IMR-90 (cell line): Measurements from ENCODE around the gene PUDP. TPM values are rescaled to one million over a fixed set of nuclear protein-coding genes. Genes with fewer than 3 reads are reported as not detected.

Experiments used
- ATAC-seq: fragments of 200-7000 bp; cut with Tn5 transposase; 2 replicates; pipeline ENCODE4 v1.9.1; 2020; ENCODE audit warnings: low read depth, mild to moderate bottlenecking, moderate library complexity
- BruUV-seq: library from RNA; stranded (reverse); fragments of 400-500 nt; replicated peaks from 2 replicates; lab custom pipeline; 2021; lab: Mats Ljungman, UMichigan
- CTCF ChIA-PET: fragments of 300-600 bp; formaldehyde crosslinking; extraction: SDS; loops from one replicate; lab custom pipeline; 2021; ENCODE audit warnings: antibody characterized with exemption; lab: Yijun Ruan, JAX
- POLR2A ChIA-PET: fragments of 300-600 bp; sonication (Branson Sonifier 250); formaldehyde crosslinking; loops from one replicate; lab custom pipeline; 2022; ENCODE audit warnings: antibody characterized with exemption; ENCODE audit not compliant: unreplicated experiment; lab: Charles Lee
- DNase-seq: peaks from one replicate; pipeline ENCODE4 v3.0.0; 2013
- H2AFZ ChIP-seq: replicated peaks from 2 replicates; pipeline ENCODE3; 2013; ENCODE audit warnings: low read length, mild to moderate bottlenecking; ENCODE audit not compliant: poor library complexity
- H2AK5ac ChIP-seq: 2 replicates; pipeline ENCODE4 v1.6.1; 2013; ENCODE audit warnings: low read depth, low read length, inconsistent platforms
- H2AK9ac ChIP-seq: replicated peaks from 2 replicates; pipeline ENCODE3; 2013; ENCODE audit warnings: mild to moderate bottlenecking, low read depth, low read length, moderate library complexity; ENCODE audit not compliant: poor library complexity
- H2BK120ac ChIP-seq: 2 replicates; pipeline ENCODE4 v1.6.1; 2013; ENCODE audit warnings: low read depth, low read length, inconsistent platforms
- H2BK15ac ChIP-seq: 3 replicates; pipeline ENCODE4 v1.6.1; 2013; ENCODE audit warnings: low read depth, low read length, inconsistent platforms
- H2BK20ac ChIP-seq: 2 replicates; pipeline ENCODE4 v1.6.1; 2013; ENCODE audit warnings: low read depth, mild to moderate bottlenecking, inconsistent platforms, low read length, moderate library complexity
- H2BK5ac ChIP-seq: 2 replicates; pipeline ENCODE4 v1.6.1; 2013; ENCODE audit warnings: mild to moderate bottlenecking, low read depth, low read length, inconsistent platforms; ENCODE audit not compliant: poor library complexity, severe bottlenecking
- H3K14ac ChIP-seq: replicated peaks from 2 replicates; pipeline ENCODE4 v1.6.1; 2013; ENCODE audit warnings: low read depth, low read length, inconsistent platforms
- H3K18ac ChIP-seq: 2 replicates; pipeline ENCODE4 v1.6.1; 2013; ENCODE audit warnings: low read depth, low read length, control low read depth
- H3K23ac ChIP-seq: 2 replicates; pipeline ENCODE4 v1.6.1; 2013; ENCODE audit warnings: low read depth, low read length, inconsistent platforms
- H3K27ac ChIP-seq: 2 replicates; pipeline ENCODE4 v1.5.1; 2013; ENCODE audit warnings: mild to moderate bottlenecking, control low read depth, low read length; ENCODE audit not compliant: insufficient read depth
- H3K27me3 ChIP-seq: 2 replicates; pipeline ENCODE4 v1.6.1; 2013; ENCODE audit warnings: low read length; ENCODE audit not compliant: control insufficient read depth, insufficient read depth
- H3K36me3 ChIP-seq: 2 replicates; pipeline ENCODE4 v1.6.1; 2013; ENCODE audit warnings: low read length, mixed read lengths; ENCODE audit not compliant: control insufficient read depth, insufficient read depth
- H3K4ac ChIP-seq: 2 replicates; pipeline ENCODE4 v1.6.1; 2013; ENCODE audit warnings: low read depth, low read length, inconsistent platforms
- H3K4me1 ChIP-seq: 2 replicates; pipeline ENCODE4 v1.6.1; 2013; ENCODE audit warnings: low read length, mixed read lengths; ENCODE audit not compliant: control insufficient read depth, insufficient read depth
- H3K4me2 ChIP-seq: 2 replicates; pipeline ENCODE4 v1.6.1; 2013; ENCODE audit warnings: low read depth, mild to moderate bottlenecking, control low read depth, low read length, moderate library complexity
- H3K4me3 ChIP-seq: 2 replicates; pipeline ENCODE4 v1.5.1; 2013; ENCODE audit warnings: low read depth, mild to moderate bottlenecking, control low read depth, low read length, moderate library complexity; ENCODE audit not compliant: insufficient read depth
- H3K56ac ChIP-seq: 2 replicates; pipeline ENCODE4 v1.6.1; 2013; ENCODE audit warnings: low read length, inconsistent platforms; ENCODE audit not compliant: insufficient read depth; ENCODE audit errors: extremely low read depth
- H3K79me1 ChIP-seq, 2 experiments: 2 replicates each; pipeline ENCODE4 v1.6.1; 2013; ENCODE audit warnings: low read length in 2 of 2, inconsistent platforms in 1 of 2, low read depth in 1 of 2
- H3K9ac ChIP-seq: 2 replicates; pipeline ENCODE4 v1.6.1; 2013; ENCODE audit warnings: low read depth, low read length, control low read depth
- H3K9me1 ChIP-seq: 2 replicates; pipeline ENCODE4 v1.6.1; 2013; ENCODE audit warnings: low read length, inconsistent platforms; ENCODE audit not compliant: insufficient read depth
- H3K9me3 ChIP-seq: 2 replicates; pipeline ENCODE4 v1.6.1; 2013; ENCODE audit warnings: low read length; ENCODE audit not compliant: control insufficient read depth, insufficient read depth
- H4K20me1 ChIP-seq: 2 replicates; pipeline ENCODE4 v1.6.1; 2013; ENCODE audit warnings: low read length, inconsistent platforms; ENCODE audit not compliant: insufficient read depth
- H4K5ac ChIP-seq: 2 replicates; pipeline ENCODE4 v1.6.1; 2013; ENCODE audit warnings: mild to moderate bottlenecking, low read depth, low read length, control low read depth
- H4K8ac ChIP-seq, 2 experiments: 2 replicates each; pipeline ENCODE4 v1.6.1; 2013; ENCODE audit warnings: low read depth in 2 of 2, low read length in 2 of 2, control low read depth in 1 of 2, inconsistent platforms in 1 of 2
- H4K91ac ChIP-seq: 2 replicates; pipeline ENCODE4 v1.6.1; 2013; ENCODE audit warnings: low read depth, low read length, inconsistent platforms; ENCODE audit not compliant: insufficient read depth
- BHLHE40 ChIP-seq: fragments of 150-350 bp; IDR thresholded peaks from 2 replicates; pipeline ENCODE4 v1.6.1; 2016; ENCODE audit warnings: mild to moderate bottlenecking, low read depth, low read length
- CEBPB ChIP-seq: IDR thresholded peaks from 2 replicates; pipeline ENCODE4 v1.6.1; 2012; ENCODE audit warnings: low read depth, low read length, improper control_type of control experiment
- ELK1 ChIP-seq: fragments of 150-350 bp; IDR thresholded peaks from 2 replicates; pipeline ENCODE4 v1.6.1; 2016; ENCODE audit warnings: low read depth, mild to moderate bottlenecking, low read length, moderate library complexity, borderline replicate concordance
- FOS ChIP-seq: fragments of 150-350 bp; IDR thresholded peaks from 2 replicates; pipeline ENCODE4 v1.6.1; 2016; ENCODE audit warnings: low read depth, low read length
- MAFK ChIP-seq: IDR thresholded peaks from 2 replicates; pipeline ENCODE4 v1.6.1; 2012; ENCODE audit warnings: low read depth, low read length, improper control_type of control experiment
- MAZ ChIP-seq: IDR thresholded peaks from 2 replicates; pipeline ENCODE4 v1.6.1; 2012; ENCODE audit warnings: low read depth, mild to moderate bottlenecking, low read length, improper control_type of control experiment, moderate library complexity, borderline replicate concordance
- MXI1 ChIP-seq: IDR thresholded peaks from 2 replicates; pipeline ENCODE4 v1.6.1; 2012; ENCODE audit warnings: low read depth, mild to moderate bottlenecking, low read length, moderate library complexity, borderline replicate concordance
- NFE2L2 ChIP-seq: fragments of 150-350 bp; IDR thresholded peaks from 2 replicates; pipeline ENCODE4 v1.6.1; 2016; ENCODE audit warnings: low read depth, mild to moderate bottlenecking, low read length
- POLR2A ChIP-seq: IDR thresholded peaks from 2 replicates; pipeline ENCODE4 v1.6.1; 2012; ENCODE audit warnings: mild to moderate bottlenecking, low read depth, low read length
- RAD21 ChIP-seq: IDR thresholded peaks from 2 replicates; pipeline ENCODE4 v1.6.1; 2012; ENCODE audit warnings: low read length, improper control_type of control experiment
- RCOR1 ChIP-seq: IDR thresholded peaks from 2 replicates; pipeline ENCODE4 v1.6.1; 2012; ENCODE audit warnings: mild to moderate bottlenecking, low read length, improper control_type of control experiment; ENCODE audit not compliant: insufficient replicate concordance
- WGBS, 2 experiments: methylation state at CpG; one replicate each; pipeline versions ENCODE4 v1.1.5 to v1.1.7; 2013; ENCODE audit warnings: missing lambda C conversion rate in 2 of 2; ENCODE audit not compliant: insufficient read length in 1 of 2; ENCODE audit errors: extremely low coverage in 2 of 2; 5-methylcytosine and 5-hydroxymethylcytosine counted together
- dilution Hi-C: fragments of 300-500 bp; cut with HindIII; formaldehyde crosslinking; loops from one replicate; pipeline ENCODE4 v1.14.3; 2018; ENCODE audit warnings: low sequenced_read_pairs; ENCODE audit not compliant: unreplicated experiment
- in situ Hi-C: fragments of 300-500 bp; cut with MboI; formaldehyde crosslinking; loops from 3 replicates; pipeline ENCODE4 v1.14.3; 2019; ENCODE audit warnings: low sequenced_read_pairs, inconsistent platforms, mixed read lengths
- intact Hi-C: fragments of 100-400 bp; cut with micrococcal nuclease; formaldehyde crosslinking; loops from 2 replicates; pipeline ENCODE4 v1.10.0; 2022
- polyA plus RNA-seq, 3 experiments: library from polyadenylated mRNA; depleted of rRNA; stranded (reverse); fragments of >200 nt; gene quantifications; 2 replicates each; pipeline ENCODE4 v1.2.3, GENCODE V29; 2012; ENCODE audit warnings: low replicate concordance in 1 of 3
- total RNA-seq: library from RNA; depleted of rRNA; stranded (reverse); fragments of >200 nt; gene quantifications from 2 replicates; pipeline ENCODE4 v1.2.3, GENCODE V29; 2012

The PUDP gene
- total and polyA plus RNA-seq, 2 of the 4 experiments (the other 2 are of a cell fraction), result 22.2 to 28.6 TPM

GRCh38 chrX:7083021-7083420, 64.9 kb downstream of the PUDP start (continued):
- TF ChIP-seq BHLHE40 (no peak), ELK1 (no peak)

GRCh38 chrX:7082556-7082955, 65.4 kb downstream of the PUDP start:
- Histone ChIP-seq H4K20me1 (peaks cover 56% of the 10 kb centered on the region), H3K23ac (no peak overlapping the region), H2BK15ac (no peak overlapping the region), H3K18ac (no peak overlapping the region), H2AK9ac (no peak overlapping the region), H3K27me3 (peaks cover 4% of the 10 kb centered on the region; the same call in 1 of the 2 replicates), H3K27ac (no peak overlapping the region), H2BK20ac (no peak overlapping the region), H3K79me1 (peaks cover 0 to 7% of the 10 kb centered on the region in 2 experiments; a peak in 1 of 4 replicates), H4K91ac (no peak overlapping the region), H3K36me3 (peaks cover 9% of the 10 kb centered on the region), H3K4ac (no peak overlapping the region), H2AK5ac (no peak overlapping the region), H3K9ac (no peak overlapping the region), H4K5ac (no peak overlapping the region), H3K9me3 (no peaks in the 10 kb centered on the region), H4K8ac (no peak overlapping the region), H2BK120ac (no peak overlapping the region), H2AFZ (no peak overlapping the region), H3K4me3 (no peak overlapping the region), H3K4me2 (no peak overlapping the region), H2BK5ac (no peak overlapping the region), H3K9me1 (peaks cover 7% of the 10 kb centered on the region), H3K14ac (no peak overlapping the region), H3K4me1 (peaks cover 4% of the 10 kb centered on the region), H3K56ac (no peak overlapping the region)
- TF ChIP-seq RCOR1, result no peak
- no peak for TF ChIP-seq POLR2A
- TF ChIP-seq MAFK, result no peak
- no peak for TF ChIP-seq BHLHE40
- no peak for TF ChIP-seq MAZ
- TF ChIP-seq MXI1, result no peak
- no peak for TF ChIP-seq FOS
- TF ChIP-seq RAD21, result no peak
- TF ChIP-seq NFE2L2, result no peak
- TF ChIP-seq CEBPB, result no peak
- no TSS peak for BruUV-seq
- no peak for DNase-seq
- dilution Hi-C loops, result no loop called here
- intact Hi-C loops, result no loop called here
- CTCF ChIA-PET, result interaction anchor here (1.5 kb wide), 1 partner anchor 12 kb away, joined by 3 read pairs; no protein-coding TSS in a partner anchor
- no peak for ATAC-seq
- POLR2A ChIA-PET, result no interaction called here
- in situ Hi-C loops, result no loop called here
- WGBS, 2 experiments, result 100% methylated on average over 1 of the region's 5 CpGs; no CpG with 5 or more reads in 1 of the 2 experiments
